HepG2 (cell line): ENCODE data around the gene MAP1LC3A. TPM values are rescaled to one million over a fixed set of nuclear protein-coding genes. Genes with fewer than 3 reads are reported as not detected.

ENCODE experiments used
- ATAC-seq: fragments of 200-7000 bp; cut with Tn5 transposase; 3 replicates; pipeline ENCODE4 v1.9.1; 2020; ENCODE audit warnings: mild to moderate bottlenecking, moderate library complexity
- BruUV-seq: library from RNA; stranded (reverse); fragments of 400-500 nt; replicated peaks from 2 replicates; lab custom pipeline; 2021; lab: Mats Ljungman, UMichigan
- CTCF ChIA-PET: fragments of 300-600 bp; formaldehyde crosslinking; extraction: SDS; loops from one replicate; lab custom pipeline; 2021; ENCODE audit warnings: low total read pairs, inconsistent platforms, low intra/inter-chr PET ratio; lab: Yijun Ruan, JAX
- POLR2A ChIA-PET: fragments of 350-600 bp; sonication (Branson Sonifier 250); formaldehyde crosslinking; loops from one replicate; lab custom pipeline; 2020; ENCODE audit warnings: antibody characterized with exemption, inconsistent platforms; lab: Yijun Ruan, JAX
- DNase-seq: peaks from one replicate; pipeline ENCODE4 v3.0.0-alpha.2; 2015; ENCODE audit warnings: low spot score
- FAIRE-seq: peaks from 3 replicates; lab custom pipeline; 2011; peaks lifted over from hg19 to GRCh38; lab: Jason Lieb, UNC
- H2AFZ ChIP-seq: one replicate; pipeline ENCODE4 v1.6.1; 2011; ENCODE audit warnings: low read length, inconsistent platforms
- H3K27ac ChIP-seq: fragments of 300-600 bp; 3 replicates; pipeline ENCODE4 v1.8.0; 2011; ENCODE audit warnings: mixed run types, mild to moderate bottlenecking, mixed read lengths, low read length, inconsistent platforms; ENCODE audit not compliant: insufficient read depth; ENCODE audit errors: extremely low read length
- H3K27me3 ChIP-seq, 2 experiments: fragments of 200-600 bp in 1 of 2; 2 replicates in 1 of 2; 3 replicates in 1 of 2; pipeline versions ENCODE4 v1.6.0 to v1.8.0; 2011; ENCODE audit warnings: low read length in 2 of 2, mild to moderate bottlenecking in 2 of 2, moderate library complexity in 2 of 2, inconsistent platforms in 1 of 2; ENCODE audit not compliant: insufficient read depth in 2 of 2, control insufficient read depth in 1 of 2
- H3K36me3 ChIP-seq, 2 experiments: fragments of 200-600 bp in 1 of 2; replicated peaks in 1 of 2; 2 replicates in 1 of 2; 3 replicates in 1 of 2; pipeline versions ENCODE4 v1.5.1 to v1.8.0; 2011; ENCODE audit warnings: low read length in 2 of 2, inconsistent platforms in 1 of 2; ENCODE audit not compliant: insufficient read depth in 2 of 2, control insufficient read depth in 1 of 2
- H3K4me1 ChIP-seq: 2 replicates; pipeline ENCODE4 v1.5.1; 2012; ENCODE audit warnings: low read length, inconsistent platforms; ENCODE audit not compliant: insufficient read depth
- H3K4me2 ChIP-seq: 2 replicates; pipeline ENCODE4 v1.6.0; 2011; ENCODE audit warnings: low read depth, low read length, inconsistent platforms
- H3K4me3 ChIP-seq, 3 experiments: fragments of 200-600 bp in 1 of 3; sonication (generic), shearing (Covaris generic) in 1 of 3; replicated peaks in 1 of 3; 2 replicates each; pipeline ENCODE4 v1.5.1; 2011 to 2016; ENCODE audit warnings: low read length in 3 of 3, inconsistent platforms in 2 of 3, low read depth in 2 of 3, mild to moderate bottlenecking in 2 of 3, control low read depth in 1 of 3, mixed read lengths in 1 of 3; ENCODE audit not compliant: insufficient read depth in 1 of 3
- H3K79me2 ChIP-seq: one replicate; pipeline ENCODE4 v1.6.1; 2011; ENCODE audit warnings: low read length, inconsistent platforms; ENCODE audit not compliant: insufficient read depth
- H3K9ac ChIP-seq: 2 replicates; pipeline ENCODE4 v1.6.0; 2011; ENCODE audit warnings: mild to moderate bottlenecking, low read depth, low read length, inconsistent platforms; ENCODE audit not compliant: insufficient read depth
- H3K9me3 ChIP-seq: 2 replicates; pipeline ENCODE4 v1.5.1; 2012; ENCODE audit warnings: mild to moderate bottlenecking, low read length
- H4K20me1 ChIP-seq: 2 replicates; pipeline ENCODE4 v1.6.0; 2011; ENCODE audit warnings: inconsistent platforms, mild to moderate bottlenecking, low read length, moderate library complexity; ENCODE audit not compliant: insufficient read depth
- IRF9 ChIP-seq: sonication (generic); formaldehyde crosslinking; IDR thresholded peaks from 2 replicates; pipeline ENCODE4 v1.8.0; 2022; ENCODE audit warnings: missing genetic modification reagents, mild to moderate bottlenecking, borderline replicate concordance
- SMAD3 ChIP-seq: sonication (generic); formaldehyde crosslinking; IDR thresholded peaks from 2 replicates; pipeline ENCODE4 v1.4.0; 2020; ENCODE audit warnings: missing genetic modification reagents
- ZNF121 ChIP-seq: sonication (generic); formaldehyde crosslinking; IDR thresholded peaks from 2 replicates; pipeline ENCODE4 v1.5.0; 2020; ENCODE audit warnings: mild to moderate bottlenecking, missing genetic modification reagents
- ZNF407 ChIP-seq: sonication (generic); formaldehyde crosslinking; IDR thresholded peaks from one replicate; pipeline ENCODE4 v1.5.1; 2020; ENCODE audit warnings: mild to moderate bottlenecking, missing genetic modification reagents; ENCODE audit errors: not compliant biosample characterization
- ZNF501 ChIP-seq: sonication (generic); formaldehyde crosslinking; IDR thresholded peaks from 2 replicates; pipeline ENCODE4 v1.5.1; 2020; ENCODE audit warnings: mild to moderate bottlenecking, moderate library complexity, missing genetic modification reagents
- ZNF552 ChIP-seq: sonication (generic); formaldehyde crosslinking; IDR thresholded peaks from 2 replicates; pipeline ENCODE4 v1.9.0; 2022; ENCODE audit warnings: missing genetic modification reagents, mild to moderate bottlenecking, borderline replicate concordance
- ZNF720 ChIP-seq: sonication (generic); formaldehyde crosslinking; IDR thresholded peaks from 2 replicates; pipeline ENCODE4 v1.4.0; 2020; ENCODE audit warnings: missing genetic modification reagents
- WGBS: methylation state at CpG from one replicate; pipeline ENCODE4 v1.1.6; 2017; ENCODE audit warnings: low lambda C conversion rate; 5-methylcytosine and 5-hydroxymethylcytosine counted together
- in situ Hi-C: cut with HindIII; loops from 2 replicates; pipeline ENCODE4 v1.10.0; 2017; ENCODE audit warnings: low pct_unique_long_range_greater_than_20kb; ENCODE audit not compliant: extremely low pct_ligation_motif_present
- intact Hi-C: fragments of 100-400 bp; cut with micrococcal nuclease; formaldehyde crosslinking; loops from one replicate; pipeline ENCODE4 v1.10.0; 2022; ENCODE audit not compliant: unreplicated experiment
- polyA plus RNA-seq, 8 experiments: library from polyadenylated mRNA; depleted of rRNA in 3 of 8; stranded (reverse) in 7 of 8; unstranded in 1 of 8; fragments of >200 nt; fragmentation: Illumina TruSeq in 4 of 8; extraction: Trizol in 4 of 8; gene quantifications; 2 replicates each; pipeline versions ENCODE4 v1.2.1 to v1.2.3, GENCODE V29; 2011 to 2016; ENCODE audit warnings: low read depth in 4 of 8, missing spikeins in 1 of 8, mixed read lengths in 1 of 8; ENCODE audit not compliant: insufficient read depth in 1 of 8
- total RNA-seq, 5 experiments: library from RNA; depleted of rRNA; stranded (reverse); fragments of >200 nt; fragmentation: Illumina TruSeq; extraction: Trizol; gene quantifications; 2 replicates each; pipeline ENCODE4 v1.2.3, GENCODE V29; 2016; ENCODE audit warnings: low read depth in 1 of 5

The MAP1LC3A gene
- total and polyA plus RNA-seq, 2 of the 13 experiments (the other 11 are each of a cell fraction or from before 2014, with no cell fraction given) = not detected

GRCh38 chr20:34510575-34510974 lies 47.9 kb upstream of the MAP1LC3A start:
- in situ Hi-C loops (no loop called here), intact Hi-C loops (loop anchor here (2.0 kb wide), 1 partner anchor 34 kb away; no protein-coding TSS in a partner anchor)
- no peak overlapping the region for H3K4me3 ChIP-seq
- H3K4me2 ChIP-seq = no peak overlapping the region
- H3K79me2 ChIP-seq = peaks cover 4% of the 10 kb centered on the region
- no peak for TF ChIP-seq ZNF552 (CRISPR knock-in tag)
- no peak for TF ChIP-seq ZNF501 (CRISPR knock-in tag)
- TF ChIP-seq ZNF720 (CRISPR knock-in tag) = no peak
- TF ChIP-seq ZNF407 (CRISPR knock-in tag) = no peak
- no peak for TF ChIP-seq SMAD3 (CRISPR knock-in tag)
- TF ChIP-seq IRF9 (CRISPR knock-in tag) = no peak
- peak; percentile 89 for TF ChIP-seq ZNF121 (CRISPR knock-in tag)
- H3K9ac ChIP-seq = no peak overlapping the region
- peaks cover 51% of the 10 kb centered on the region for H3K4me1 ChIP-seq
- H3K9me3 ChIP-seq = no peaks in the 10 kb centered on the region
- POLR2A ChIA-PET = interaction anchor here (0.6 kb wide), 1 partner anchor 19 kb away, joined by 3 read pairs; no protein-coding TSS in a partner anchor
- BruUV-seq = no TSS peak
- DNase-seq (no peak), FAIRE-seq (no peak), ATAC-seq (no peak)
- WGBS = 91% methylated on average over 1 of the region's 1 CpG
- no peaks in the 10 kb centered on the region; a peak in 1 of 5 replicates for H3K27me3 ChIP-seq
- no peak overlapping the region for H2AFZ ChIP-seq
- CTCF ChIA-PET = no interaction called here
- H3K27ac ChIP-seq = no peak overlapping the region
- H3K36me3 ChIP-seq = peaks cover 15 to 44% of the 10 kb centered on the region in 2 experiments
- no peaks in the 10 kb centered on the region for H4K20me1 ChIP-seq
